Fibroblast of mammary gland (primary cell): ENCODE data around the gene DST.

Experiments
- DNase-seq: peaks from one replicate; pipeline ENCODE4 v3.0.0-alpha.2; 2010; ENCODE audit warnings: low read depth
- H3K4me3 ChIP-seq: 2 replicates; pipeline ENCODE4 v1.5.1; 2011; ENCODE audit warnings: low read depth, mild to moderate bottlenecking, low read length, moderate library complexity; ENCODE audit not compliant: control insufficient read depth
- TF ChIP-seq, protein P1 (sequence below): conservative IDR thresholded peaks from 2 replicates; pipeline ENCODE4 v1.5.1; 2011; ENCODE audit warnings: low read depth, low read length, inconsistent platforms; ENCODE audit not compliant: control insufficient read depth, insufficient read depth

Gene DST

DNA sequence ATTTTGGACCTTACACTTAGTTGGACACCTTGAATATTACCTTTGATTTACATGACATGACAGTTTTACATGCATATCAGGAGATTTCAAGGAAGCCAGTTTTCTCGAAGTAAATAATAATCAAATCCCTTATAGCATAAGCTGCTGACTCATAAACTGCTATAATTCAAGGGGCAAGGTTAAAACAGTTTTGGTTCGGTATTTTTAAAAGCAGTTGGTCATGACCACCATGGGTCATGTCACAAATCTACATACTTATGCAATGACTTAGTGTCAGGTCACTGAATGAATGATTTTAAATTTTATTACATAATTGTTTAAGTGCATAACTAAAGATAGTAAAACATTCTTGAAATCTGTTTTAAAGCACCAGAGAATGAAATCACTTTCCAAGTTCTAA lies 158.0 kb downstream of the DST start:
- TF ChIP-seq, protein P1, sequence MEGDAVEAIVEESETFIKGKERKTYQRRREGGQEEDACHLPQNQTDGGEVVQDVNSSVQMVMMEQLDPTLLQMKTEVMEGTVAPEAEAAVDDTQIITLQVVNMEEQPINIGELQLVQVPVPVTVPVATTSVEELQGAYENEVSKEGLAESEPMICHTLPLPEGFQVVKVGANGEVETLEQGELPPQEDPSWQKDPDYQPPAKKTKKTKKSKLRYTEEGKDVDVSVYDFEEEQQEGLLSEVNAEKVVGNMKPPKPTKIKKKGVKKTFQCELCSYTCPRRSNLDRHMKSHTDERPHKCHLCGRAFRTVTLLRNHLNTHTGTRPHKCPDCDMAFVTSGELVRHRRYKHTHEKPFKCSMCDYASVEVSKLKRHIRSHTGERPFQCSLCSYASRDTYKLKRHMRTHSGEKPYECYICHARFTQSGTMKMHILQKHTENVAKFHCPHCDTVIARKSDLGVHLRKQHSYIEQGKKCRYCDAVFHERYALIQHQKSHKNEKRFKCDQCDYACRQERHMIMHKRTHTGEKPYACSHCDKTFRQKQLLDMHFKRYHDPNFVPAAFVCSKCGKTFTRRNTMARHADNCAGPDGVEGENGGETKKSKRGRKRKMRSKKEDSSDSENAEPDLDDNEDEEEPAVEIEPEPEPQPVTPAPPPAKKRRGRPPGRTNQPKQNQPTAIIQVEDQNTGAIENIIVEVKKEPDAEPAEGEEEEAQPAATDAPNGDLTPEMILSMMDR = no peak
- no peak overlapping the region for H3K4me3 ChIP-seq
- peak; percentile 70 for DNase-seq

DNA sequence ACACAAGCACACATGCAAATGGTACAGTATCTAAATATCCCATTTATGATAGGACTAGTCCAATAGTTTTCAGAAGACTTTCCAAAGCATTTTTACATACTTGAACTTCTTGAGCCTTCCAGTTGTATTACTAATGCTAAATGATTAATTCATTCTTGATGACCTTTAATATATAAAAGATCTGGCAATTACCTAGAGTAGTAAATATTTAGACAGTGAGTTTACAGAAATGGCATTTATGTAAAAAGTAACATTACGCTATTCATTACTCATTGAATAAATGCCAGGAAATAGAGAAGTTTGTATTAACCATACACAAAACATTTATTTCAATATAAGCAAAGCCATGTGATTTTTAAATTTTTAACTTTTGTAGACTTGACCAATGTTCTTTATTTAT lies 158.8 kb downstream of the DST start:
- H3K4me3 ChIP-seq = no peak overlapping the region
- peak; percentile 78 for DNase-seq
- TF ChIP-seq, protein P1 = no peak

DNA sequence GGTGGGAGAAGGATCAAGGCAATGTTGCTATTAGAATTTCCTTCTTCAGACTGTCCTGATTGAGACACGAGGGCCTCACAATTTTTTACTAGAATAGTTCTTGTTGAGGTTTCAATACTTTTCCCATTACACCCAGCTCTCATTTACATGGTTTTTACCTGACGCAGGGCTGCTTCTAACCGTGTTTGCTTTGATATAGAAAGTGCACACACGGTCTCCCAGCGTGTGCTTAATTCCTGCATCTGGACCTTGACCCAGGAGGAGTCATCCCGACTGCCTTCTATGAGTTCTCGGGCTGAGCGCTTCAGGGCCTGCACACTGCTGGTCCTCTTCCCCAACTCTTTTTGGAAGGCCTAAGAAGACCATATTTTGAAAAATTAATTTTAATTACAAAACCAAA lies 160.2 kb downstream of the DST start:
- no peak overlapping the region for H3K4me3 ChIP-seq
- TF ChIP-seq, protein P1 = no peak
- DNase-seq = no peak

DNA sequence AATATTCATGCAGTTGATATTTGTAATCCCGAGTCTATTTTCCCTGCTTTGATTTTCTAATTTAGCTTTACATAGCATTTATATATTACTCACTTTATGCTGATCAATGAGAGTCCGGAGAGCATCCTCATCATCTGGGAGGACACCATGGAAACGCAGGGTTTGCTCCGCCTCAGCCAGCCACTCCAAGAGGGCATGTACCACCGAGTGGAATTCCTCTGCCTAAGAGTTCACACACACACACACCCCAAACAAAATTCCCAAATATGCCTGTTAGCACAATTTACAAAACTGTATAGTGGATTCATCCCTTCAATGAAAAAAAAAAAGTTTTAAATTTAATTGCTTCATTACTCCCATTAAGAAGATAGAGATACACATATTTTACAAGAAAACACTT lies 160.7 kb downstream of the DST start:
- no peak for DNase-seq
- H3K4me3 ChIP-seq = no peak overlapping the region
- TF ChIP-seq, protein P1 = no peak

DNA sequence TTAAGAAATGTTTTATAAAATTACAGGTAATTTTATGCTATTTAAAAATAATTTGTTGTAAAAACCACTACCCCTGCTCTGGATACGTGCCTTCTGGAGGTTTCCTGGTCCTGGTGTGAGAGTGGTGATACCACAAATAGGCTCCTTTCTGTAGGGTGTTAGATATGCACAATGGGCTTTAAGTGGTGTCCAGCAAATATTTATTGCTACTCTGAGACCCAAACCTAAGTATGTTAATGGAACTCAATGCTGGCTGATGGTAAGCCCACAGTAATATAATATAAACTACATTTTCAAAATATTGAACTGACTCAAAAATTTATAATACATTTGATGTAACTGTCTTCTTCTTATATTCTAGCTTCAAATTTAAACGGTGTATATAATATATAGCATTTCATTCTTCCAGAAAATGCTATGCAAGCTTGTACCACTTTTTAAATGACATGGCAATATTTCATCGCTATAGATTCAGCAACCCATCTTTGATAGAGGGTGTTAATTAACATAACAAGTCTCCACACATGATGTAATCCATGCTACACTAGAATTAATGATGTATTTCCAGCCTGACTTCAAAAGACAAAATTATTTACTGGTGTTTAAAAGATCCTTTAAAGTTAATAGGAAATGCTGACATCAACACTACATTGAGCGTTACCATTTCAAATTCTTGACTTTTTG lies 161.9 kb downstream of the DST start:
- DNase-seq = no peak
- TF ChIP-seq, protein P1 = no peak
- no peak overlapping the region for H3K4me3 ChIP-seq

DNA sequence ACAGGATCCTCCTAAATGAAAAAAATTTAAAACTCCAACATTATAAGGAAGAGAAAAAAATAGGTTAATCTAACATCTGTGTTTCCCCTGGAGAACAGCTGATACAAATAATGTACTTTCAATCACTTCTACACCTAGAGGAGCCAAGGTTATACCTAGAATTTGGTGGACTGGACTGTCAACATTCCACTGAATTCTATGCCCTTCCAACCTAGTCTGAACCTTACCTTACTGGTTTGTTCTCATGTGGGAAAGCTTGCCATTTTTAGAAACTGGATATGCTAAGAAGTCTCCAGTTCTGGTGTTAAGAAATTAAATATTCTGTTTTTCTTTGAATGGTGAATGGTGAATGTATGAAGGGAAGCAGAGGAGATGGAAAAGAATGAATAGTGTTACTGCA lies 162.4 kb downstream of the DST start:
- H3K4me3 ChIP-seq = no peak overlapping the region
- DNase-seq = no peak
- TF ChIP-seq, protein P1 = no peak

DNA sequence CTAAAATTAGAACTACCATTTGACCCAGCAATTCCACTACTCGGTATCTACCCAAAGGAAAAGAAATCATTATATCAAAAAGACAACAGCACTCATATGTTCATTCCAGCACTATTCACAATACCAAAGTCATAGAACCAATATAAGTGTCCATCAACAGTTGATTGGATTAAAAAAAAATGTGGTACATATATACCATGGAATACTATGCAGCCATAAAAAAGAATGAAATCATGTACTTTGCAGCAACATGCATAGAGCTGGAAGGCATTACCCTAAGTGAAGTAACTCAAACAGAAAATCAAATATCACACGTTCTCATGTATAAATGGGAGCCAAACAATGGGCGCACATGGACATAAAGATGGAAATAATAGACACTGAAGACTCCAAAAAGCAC lies 163.3 kb downstream of the DST start:
- no peak for DNase-seq
- H3K4me3 ChIP-seq = no peak overlapping the region
- TF ChIP-seq, protein P1 = no peak
